Left renal pelvis (tissue), 4 donors: ENCODE data around the gene TTC21A. TPM values are rescaled to one million over a fixed set of nuclear protein-coding genes. Genes with fewer than 3 reads are reported as not detected.
"Not testable (repeated sequence)": the region's sequence is repeated elsewhere in the genome, so short reads cannot be mapped to it uniquely, and the experiment has no call there.

ENCODE experiments used
- DNase-seq, 4 donors: peaks; one replicate each; pipeline ENCODE4 v3.0.0-alpha.2; 2013; ENCODE audit warnings: low read depth in 4 of 4, low spot score in 3 of 4
- polyA plus RNA-seq, 4 donors: library from polyadenylated mRNA; unstranded; fragments of 120-200 nt; gene quantifications; one replicate each; pipeline ENCODE4 v1.2.1, GENCODE V29; 2013; ENCODE audit not compliant: insufficient read length in 4 of 4

Gene TTC21A
- polyA plus RNA-seq, 4 donors: 6.2 to 15.9 (median 9.2) TPM

DNA sequence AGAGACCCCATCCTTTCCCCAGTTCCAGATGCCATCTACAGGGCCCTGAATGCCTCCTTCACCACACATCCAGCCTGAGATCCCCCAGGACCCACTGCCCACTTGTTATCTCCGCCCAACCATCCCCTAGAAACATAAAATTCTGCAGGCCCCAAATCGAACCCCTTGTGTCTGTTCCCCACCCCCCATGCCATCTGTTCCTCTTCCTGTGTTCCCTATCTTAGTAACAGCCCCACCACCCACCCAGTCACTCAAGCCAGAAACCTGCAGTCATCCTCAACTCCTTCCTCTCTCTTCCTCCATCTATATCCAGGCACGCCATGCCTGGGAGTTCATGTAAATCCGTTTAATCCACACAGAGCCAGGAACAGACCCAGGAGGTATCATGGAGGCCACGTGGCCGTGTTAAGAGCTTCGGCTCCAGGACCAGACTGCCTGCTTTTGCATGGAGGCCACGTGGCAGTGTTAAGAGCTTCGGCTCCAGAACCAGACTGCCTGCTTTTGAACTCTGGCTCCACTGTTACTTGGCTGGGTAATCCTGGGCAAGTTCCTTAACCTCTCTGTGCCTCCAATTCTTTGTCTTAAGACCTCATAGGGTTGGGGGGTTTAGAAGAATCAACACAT lies 41.1 kb downstream of the TTC21A start:
- no peak for DNase-seq

GRCh38 chr3:39149059-39149455 lies 41.6 kb downstream of the TTC21A start:
- no peak for DNase-seq

- no peak for DNase-seq
These were observed 42.1 kb downstream of the TTC21A start for GRCh38 chr3:39149498-39150147.

- no peak for DNase-seq
These were observed 42.8 kb downstream of the TTC21A start for GRCh38 chr3:39150148-39150802.

DNA sequence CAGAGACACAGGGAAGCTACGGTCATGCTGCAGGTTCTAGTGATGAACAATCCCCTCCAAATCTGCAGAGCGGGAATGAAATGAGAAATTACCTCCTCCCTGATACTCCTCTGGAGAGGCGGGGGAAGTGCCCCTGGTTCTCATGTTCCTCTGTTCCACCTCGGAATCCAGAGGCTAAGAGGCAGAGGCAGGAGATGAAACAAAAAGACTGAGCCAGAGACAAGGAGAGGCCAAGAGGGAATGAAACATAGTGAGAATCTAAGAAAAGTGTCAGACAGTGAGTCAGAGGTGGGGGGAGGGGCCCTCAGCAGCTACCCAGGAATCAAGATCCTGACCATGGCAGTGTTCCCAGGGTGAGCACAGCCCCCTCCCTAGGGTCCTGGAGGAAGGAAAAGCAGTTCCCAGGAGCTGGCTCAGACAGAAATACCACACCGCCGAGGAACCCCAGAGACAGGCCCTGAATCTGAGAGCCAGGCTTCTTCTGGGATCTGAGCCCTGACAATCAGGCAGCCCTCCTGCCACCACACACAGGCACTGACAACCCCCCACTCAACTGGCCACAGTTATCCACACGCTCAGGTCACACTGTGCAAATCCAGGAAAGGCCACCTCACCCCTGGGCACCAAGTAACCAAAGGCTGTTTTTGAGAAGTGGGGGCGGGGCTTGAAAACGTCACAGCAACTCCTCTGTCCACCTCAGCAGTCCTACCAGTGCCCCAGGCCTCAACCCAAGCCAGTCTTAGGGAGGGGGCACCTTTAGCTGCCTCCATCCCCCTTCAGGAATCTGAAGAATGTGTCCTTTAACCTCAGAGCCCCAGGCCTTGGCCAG lies 43.5 kb downstream of the TTC21A start:
- peak in 1 of 4 donors; percentile 46 for DNase-seq

DNA sequence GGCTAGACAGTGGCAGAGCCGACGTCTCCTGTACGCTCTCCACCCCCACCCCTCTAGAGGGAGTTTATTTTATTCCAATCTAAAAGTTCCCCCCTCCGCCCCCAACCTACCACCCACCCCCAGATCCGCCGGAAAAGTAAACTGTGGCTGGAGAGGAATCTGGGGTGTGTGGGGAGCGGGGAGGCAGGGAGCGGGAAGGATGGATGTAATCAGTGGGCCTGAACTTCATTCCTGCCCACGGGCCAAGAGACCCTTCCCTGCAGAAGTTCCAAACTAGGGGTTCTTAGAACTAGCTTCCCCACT lies 46.4 kb downstream of the TTC21A start:
- no peak for DNase-seq

- DNase-seq: no peak
These were observed 47.0 kb downstream of the TTC21A start for GRCh38 chr3:39154280-39155021.

DNA sequence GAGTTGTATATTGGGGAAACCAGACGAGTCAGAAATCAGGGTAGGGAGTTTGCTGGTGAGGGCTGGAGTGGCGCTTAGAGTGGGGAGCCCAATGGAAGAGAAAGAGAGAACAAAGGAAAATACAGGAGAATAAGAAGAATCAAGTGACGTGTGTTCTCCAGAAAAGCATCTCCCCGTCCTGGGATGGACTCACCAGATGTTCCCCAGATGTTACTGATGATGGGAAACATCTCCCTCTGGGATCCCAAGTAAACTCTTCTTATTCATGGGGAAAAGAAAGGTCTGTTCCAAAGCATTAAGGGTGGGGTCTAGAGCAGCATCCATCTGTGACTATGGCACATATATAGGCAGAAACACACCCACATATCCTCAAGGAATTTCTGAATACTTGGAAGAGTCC lies 48.9 kb downstream of the TTC21A start:
- DNase-seq: no peak

GRCh38 chr3:39157359-39157758 lies 49.9 kb downstream of the TTC21A start:
- no peak for DNase-seq

DNA sequence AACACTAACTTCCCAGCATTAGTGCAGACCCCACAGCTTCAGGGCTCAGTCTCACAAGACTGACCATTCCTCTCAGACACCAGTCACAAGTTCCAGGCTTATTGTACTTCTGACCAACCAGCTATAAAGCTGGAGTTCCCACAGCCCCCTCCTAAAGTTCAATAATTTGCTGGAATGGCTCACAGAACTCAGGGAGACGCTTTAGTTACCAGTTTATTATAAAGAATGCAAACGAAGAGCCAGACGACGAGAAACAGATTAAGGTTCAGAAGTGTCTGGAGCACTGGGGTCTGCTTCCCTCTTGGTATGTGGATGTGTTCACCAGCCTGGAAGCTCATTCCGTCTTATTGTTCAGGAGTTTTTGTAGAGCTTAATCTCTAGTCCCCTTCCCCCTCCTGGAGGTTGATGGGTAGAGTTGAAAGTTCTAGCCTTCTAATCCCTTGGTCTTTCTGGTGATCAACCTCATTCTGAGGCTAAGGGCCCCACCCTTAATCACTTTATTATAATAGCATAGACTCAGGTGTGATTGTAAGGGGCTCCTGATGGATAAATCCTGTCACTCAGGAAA lies 50.8 kb downstream of the TTC21A start:
- DNase-seq: no peak

- DNase-seq: no peak
These were observed 56.9 kb downstream of the TTC21A start for GRCh38 chr3:39164414-39164813.

DNA sequence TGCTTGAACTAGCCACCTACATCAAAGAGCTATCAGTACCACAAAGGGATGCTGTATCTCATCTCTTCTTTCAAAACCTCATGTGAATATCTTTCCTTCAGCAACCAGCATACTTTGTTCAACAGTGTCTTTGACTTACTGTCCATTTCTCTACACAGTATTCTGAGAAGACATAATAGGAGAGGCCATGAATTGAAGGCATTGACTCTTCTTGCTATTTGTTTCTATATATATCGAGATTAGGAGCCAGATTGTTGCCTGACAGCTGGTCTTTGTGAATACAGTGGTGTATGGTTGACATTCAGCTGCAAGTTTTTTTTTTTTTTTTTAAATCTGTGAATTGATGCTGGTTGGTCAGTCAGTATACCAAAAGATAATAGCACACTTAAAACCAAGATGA lies 58.0 kb downstream of the TTC21A start:
- DNase-seq: no peak

DNA sequence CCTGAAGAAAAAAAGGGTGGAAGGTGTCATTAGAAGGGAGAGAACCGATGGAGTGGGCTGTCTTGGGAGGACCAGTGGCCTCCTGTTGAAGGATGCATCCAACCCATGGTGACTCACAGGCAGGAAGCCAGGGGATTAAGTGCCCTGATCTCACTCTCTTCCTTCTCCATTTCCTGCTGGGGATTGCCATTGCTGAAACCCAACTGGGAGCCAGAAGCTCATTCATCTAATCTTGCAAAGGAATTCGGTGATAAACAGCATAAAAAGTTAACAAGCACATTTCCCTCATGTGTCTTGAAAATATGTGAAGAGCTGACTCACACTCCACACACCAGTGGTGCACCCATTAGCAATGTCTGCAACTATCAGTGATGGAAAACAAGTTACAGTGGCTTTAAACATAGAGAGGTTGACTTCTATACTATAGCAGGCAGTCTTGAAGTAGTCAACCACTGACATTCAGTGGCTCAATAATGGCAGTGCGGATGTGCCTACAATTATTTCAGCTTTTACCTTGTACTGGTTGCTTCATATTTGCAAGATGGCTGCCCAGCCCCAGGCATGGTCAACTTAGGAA lies 58.7 kb downstream of the TTC21A start:
- no peak for DNase-seq

GRCh38 chr3:39166932-39167532 lies 59.6 kb downstream of the TTC21A start:
- DNase-seq: no peak

DNA sequence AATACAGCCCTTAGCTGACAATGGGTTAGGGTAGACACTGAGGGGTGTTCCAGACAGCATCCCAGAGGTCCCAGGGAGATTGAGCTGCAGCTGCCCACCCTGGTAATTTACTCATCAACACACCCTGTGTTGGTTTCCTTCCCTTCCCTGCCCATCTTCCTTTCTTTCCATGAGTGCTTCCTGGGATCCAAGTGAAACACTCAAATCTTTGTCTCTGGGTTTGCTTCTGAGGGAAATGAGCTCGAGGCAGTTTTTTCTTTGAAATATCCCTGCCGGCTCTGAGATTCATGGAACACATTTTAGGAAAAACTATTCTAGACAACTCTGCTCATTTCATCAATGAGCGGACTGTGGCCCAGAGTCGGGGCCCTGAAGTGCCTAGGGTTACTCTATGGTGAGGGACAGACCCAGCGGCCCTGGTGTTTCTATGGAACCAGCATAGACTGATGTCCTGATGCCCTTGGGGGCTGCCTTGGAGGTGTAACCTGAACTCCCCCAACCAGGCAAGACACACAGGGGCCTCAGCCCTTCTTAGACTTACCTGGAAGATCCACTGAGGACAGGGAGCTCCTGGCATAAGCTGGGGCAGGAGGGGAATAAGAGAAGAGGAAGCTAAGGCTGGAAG lies 60.8 kb downstream of the TTC21A start:
- no peak for DNase-seq

DNA sequence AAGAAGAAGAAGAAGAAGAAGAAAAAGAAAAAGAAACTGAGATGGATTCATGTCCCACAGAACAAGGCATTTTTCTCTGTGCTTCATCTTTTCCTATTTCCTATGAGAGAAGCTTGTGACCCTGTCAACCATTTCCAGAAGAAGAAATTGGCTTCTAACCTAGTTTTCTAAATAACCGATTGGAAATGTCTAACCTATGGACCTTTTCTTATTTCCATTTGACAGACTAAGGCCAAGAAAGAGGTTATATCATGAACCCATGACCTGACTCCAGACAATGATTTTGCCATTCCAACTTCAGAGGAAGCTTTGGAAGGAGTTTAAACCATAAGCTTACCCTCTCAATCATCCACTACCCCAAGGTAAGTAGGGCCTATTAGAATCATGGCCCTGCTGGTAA lies 62.2 kb downstream of the TTC21A start:
- DNase-seq: no peak

- no peak for DNase-seq
These were observed 63.0 kb downstream of the TTC21A start for GRCh38 chr3:39170461-39170860.

DNA sequence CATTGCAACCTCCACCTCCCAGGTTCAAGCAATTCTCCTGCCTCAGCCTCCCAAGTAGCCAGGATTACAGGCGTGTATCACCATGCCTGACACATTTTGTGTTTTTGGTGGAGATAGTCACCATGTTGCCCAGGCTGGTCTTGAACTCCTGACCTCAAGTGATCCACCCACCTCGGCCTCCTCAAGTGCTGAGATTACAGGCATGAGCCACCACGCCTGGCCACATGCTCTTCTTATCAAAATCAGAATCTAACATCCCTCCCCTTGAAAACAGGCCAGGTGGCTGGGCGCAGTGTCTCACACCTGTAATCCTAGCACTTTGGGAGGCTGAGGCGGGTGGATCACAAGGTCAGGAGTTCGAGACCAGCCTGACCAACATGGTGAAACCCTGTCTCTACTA lies 63.4 kb downstream of the TTC21A start:
- DNase-seq: not testable (repeated sequence)

GRCh38 chr3:39171860-39172259 lies 64.4 kb downstream of the TTC21A start:
- no peak for DNase-seq
